ENCODE measurements around the gene DAB2IP.
"Not testable (repeated sequence)": the region's sequence is repeated elsewhere in the genome, so short reads cannot be mapped to it uniquely, and the experiment has no call there.

DAB2IP gene

GRCh38 chr9:121651295-121652020, at the start of gene DAB2IP:
TSS of gene DAB2IP (plus strand) at chr9:121651634. CDS start at chr9:121651776, 142 bp downstream.
- DNase-seq (ENCODE audit: low read depth) = no peak

- no peak for DNase-seq (ENCODE audit: low read depth)
Observed at GRCh38 chr9:121603028-121603427, 48.4 kb upstream of the DAB2IP start.

- DNase-seq (ENCODE audit: low read depth) = no peak
Observed at GRCh38 chr9:121604242-121604641, 47.2 kb upstream of the DAB2IP start.

GRCh38 chr9:121604654-121605053, 46.8 kb upstream of the DAB2IP start:
- no peak for DNase-seq (ENCODE audit: low read depth)

- no peak for DNase-seq (ENCODE audit: low read depth)
Observed at GRCh38 chr9:121607434-121608167, 43.8 kb upstream of the DAB2IP start.

- DNase-seq (ENCODE audit: low read depth) = no peak
Observed at GRCh38 chr9:121608168-121608853, 43.1 kb upstream of the DAB2IP start.

- no peak for DNase-seq (ENCODE audit: low read depth)
Observed at GRCh38 chr9:121609822-121610637, 41.4 kb upstream of the DAB2IP start.

GRCh38 chr9:121610638-121610953, 40.8 kb upstream of the DAB2IP start:
- DNase-seq (ENCODE audit: low read depth) = no peak

- DNase-seq (ENCODE audit: low read depth) = no peak
Observed at GRCh38 chr9:121612511-121612998, 38.9 kb upstream of the DAB2IP start.

- no peak for DNase-seq (ENCODE audit: low read depth)
Observed at GRCh38 chr9:121613009-121613752, 38.3 kb upstream of the DAB2IP start.

GRCh38 chr9:121616123-121616755, 35.2 kb upstream of the DAB2IP start:
- no peak for DNase-seq (ENCODE audit: low read depth)

GRCh38 chr9:121618504-121618903, 32.9 kb upstream of the DAB2IP start:
- no peak for DNase-seq (ENCODE audit: low read depth)

GRCh38 chr9:121618910-121619309, 32.5 kb upstream of the DAB2IP start:
- DNase-seq (ENCODE audit: low read depth) = not testable (repeated sequence)

- DNase-seq (ENCODE audit: low read depth) = no peak
Observed at GRCh38 chr9:121619545-121620324, 31.7 kb upstream of the DAB2IP start.

- DNase-seq (ENCODE audit: low read depth) = no peak
Observed at GRCh38 chr9:121620325-121620673, 31.1 kb upstream of the DAB2IP start.

GRCh38 chr9:121620777-121621449, 30.5 kb upstream of the DAB2IP start:
- DNase-seq (ENCODE audit: low read depth) = no peak

GRCh38 chr9:121622387-121623203, 28.8 kb upstream of the DAB2IP start:
- no peak for DNase-seq (ENCODE audit: low read depth)

- not testable (repeated sequence) for DNase-seq (ENCODE audit: low read depth)
Observed at GRCh38 chr9:121623430-121623829, 28.0 kb upstream of the DAB2IP start.

- DNase-seq (ENCODE audit: low read depth) = no peak
Observed at GRCh38 chr9:121625590-121625989, 25.8 kb upstream of the DAB2IP start.
